Measurements from ENCODE around the gene SERPIND1. TPM values are rescaled to one million over a fixed set of nuclear protein-coding genes. Genes with fewer than 3 reads are reported as not detected.

The SERPIND1 gene
- total RNA-seq, 4 donors from 2014 or later: 0.38 to 0.42 TPM; not detected in 2

- Histone ChIP-seq H3K9me3 (no peaks in the 10 kb centered on the region), H3K27ac (no peak overlapping the region), H3K36me3 (peaks cover 23 to 98% (median 55%) of the 10 kb centered on the region in 3 donors), H3K4me1 (peaks cover 0 to 6% (median 0%) of the 10 kb centered on the region in 3 donors), H3K4me3 (no peak overlapping the region), H3K27me3 (no peaks in the 10 kb centered on the region)
- intact Hi-C loops (cut with DNase I): loop anchor here (10.0 kb wide), 1 partner anchor 66 kb away; no protein-coding TSS in a partner anchor
- no peak for DNase-seq
- TF ChIP-seq POLR2A (IDR thresholded peaks at IDR 0.05): no peak
- TF ChIP-seq CTCF (IDR thresholded peaks at IDR 0.05): no peak
- WGBS, 2 donors: 90 to 92% methylated on average over 8 to 9 of the region's 10 CpGs
Measured at GRCh38 chr22:20798974-20799373, 25.1 kb downstream of the SERPIND1 start.

DNA sequence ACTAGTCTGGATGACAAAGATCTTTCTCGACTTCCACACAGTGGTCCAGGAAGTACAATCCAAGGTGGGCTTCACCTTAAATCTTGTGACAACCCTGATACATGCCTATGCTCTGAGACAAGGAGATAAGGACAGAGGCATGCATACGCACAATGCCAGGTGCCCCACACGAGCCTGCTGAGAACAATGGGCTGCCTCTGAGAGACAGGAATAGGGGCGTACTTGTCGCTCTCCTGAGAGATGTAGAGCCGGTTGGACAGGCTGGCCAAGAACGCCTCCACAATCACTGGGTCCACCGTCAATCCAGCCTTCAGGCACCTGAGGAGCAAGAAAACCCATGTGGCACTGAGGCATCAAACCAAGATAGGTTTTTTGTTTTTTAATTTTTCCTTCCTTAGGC lies 25.5 kb downstream of the SERPIND1 start:
- Histone ChIP-seq H3K4me1 (peaks cover 0 to 6% (median 0%) of the 10 kb centered on the region in 3 donors), H3K27me3 (no peaks in the 10 kb centered on the region), H3K9me3 (no peaks in the 10 kb centered on the region), H3K36me3 (peaks cover 28 to 98% (median 59%) of the 10 kb centered on the region in 3 donors), H3K4me3 (no peak overlapping the region), H3K27ac (no peak overlapping the region)
- TF ChIP-seq CTCF (IDR thresholded peaks at IDR 0.05) (no peak), POLR2A (IDR thresholded peaks at IDR 0.05) (no peak)
- WGBS, 2 donors: 65 to 67% methylated on average over 6 to 8 of the region's 8 CpGs
- intact Hi-C loops (cut with DNase I): loop anchor here (10.0 kb wide), 1 partner anchor 65 kb away; no protein-coding TSS in a partner anchor
- DNase-seq: no peak

GRCh38 chr22:20802452-20802851 lies 28.5 kb downstream of the SERPIND1 start:
- Histone ChIP-seq H3K4me3 (no peak overlapping the region), H3K36me3 (peaks cover 26 to 100% (median 56%) of the 10 kb centered on the region in 3 donors), H3K27me3 (no peaks in the 10 kb centered on the region), H3K27ac (no peak overlapping the region), H3K9me3 (no peaks in the 10 kb centered on the region), H3K4me1 (peaks cover 0 to 6% (median 0%) of the 10 kb centered on the region in 3 donors)
- no peak for DNase-seq
- WGBS, 2 donors: 92 to 93% methylated on average over 4 to 6 of the region's 6 CpGs
- intact Hi-C loops (cut with DNase I): no loop called here
- TF ChIP-seq CTCF (IDR thresholded peaks at IDR 0.05): no peak
- TF ChIP-seq POLR2A (IDR thresholded peaks at IDR 0.05): no peak

GRCh38 chr22:20802922-20803553 lies 29.1 kb downstream of the SERPIND1 start:
- Histone ChIP-seq H3K36me3 (peaks cover 23 to 100% (median 56%) of the 10 kb centered on the region in 3 donors), H3K4me3 (no peak overlapping the region), H3K27ac (no peak overlapping the region), H3K27me3 (no peaks in the 10 kb centered on the region), H3K4me1 (peaks cover 0 to 6% (median 0%) of the 10 kb centered on the region in 3 donors), H3K9me3 (no peaks in the 10 kb centered on the region)
- TF ChIP-seq POLR2A (IDR thresholded peaks at IDR 0.05) (no peak), CTCF (IDR thresholded peaks at IDR 0.05) (no peak)
- intact Hi-C loops (cut with DNase I): no loop called here
- DNase-seq: no peak
- 94% methylated on average over 8 to 11 of the region's 11 CpGs for WGBS, 2 donors

DNA sequence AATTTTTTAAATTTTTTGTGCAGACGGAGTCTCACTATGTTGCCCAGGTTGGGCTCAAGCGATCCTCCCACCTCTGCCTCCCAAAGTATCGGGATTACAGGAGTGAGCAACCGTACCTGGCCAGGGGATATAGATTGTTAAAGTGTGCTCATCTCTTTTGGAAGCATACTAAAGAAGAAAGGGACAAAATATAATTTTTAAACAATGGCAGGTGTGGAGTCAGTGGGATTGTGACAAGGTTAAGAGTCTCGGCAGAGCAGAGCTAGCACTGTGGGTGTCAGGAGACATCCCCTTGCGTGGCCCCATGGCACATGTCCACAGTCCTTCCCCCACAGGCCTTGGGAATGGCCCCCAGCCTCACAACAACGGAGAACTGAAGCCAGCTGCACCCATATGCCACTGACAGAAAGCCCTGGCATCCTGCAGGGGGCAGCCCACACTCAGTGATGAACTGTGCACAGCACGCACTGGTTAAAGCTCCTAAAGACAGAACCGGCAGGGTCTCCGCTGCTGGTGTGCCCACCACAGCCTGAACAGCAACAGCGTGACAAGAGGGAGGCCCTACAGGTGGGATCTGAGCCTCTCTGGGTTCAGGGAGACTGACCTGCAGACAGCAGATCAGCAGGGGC lies 29.9 kb downstream of the SERPIND1 start:
- DNase-seq: no peak
- Histone ChIP-seq H3K27ac (no peak overlapping the region), H3K4me1 (peaks cover 0 to 6% (median 0%) of the 10 kb centered on the region in 3 donors), H3K36me3 (peaks cover 21 to 100% (median 52%) of the 10 kb centered on the region in 3 donors), H3K27me3 (no peaks in the 10 kb centered on the region), H3K9me3 (no peaks in the 10 kb centered on the region), H3K4me3 (no peak overlapping the region)
- intact Hi-C loops (cut with DNase I): no loop called here
- TF ChIP-seq POLR2A (IDR thresholded peaks at IDR 0.05) (no peak), CTCF (IDR thresholded peaks at IDR 0.05) (peak in 4 of 6 experiments; percentile 16 to 59 (median 28))
- WGBS, 2 donors: 90 to 91% methylated on average over 6 to 7 of the region's 11 CpGs

Data from esophagus squamous epithelium (tissue), 5 donors.